Memory B cell (primary cell): Measurements from ENCODE around the gene KREMEN1.
"Not testable (repeated sequence)": the region's sequence is repeated elsewhere in the genome, so short reads cannot be mapped to it uniquely, and the experiment has no call there.

Experiments
- ATAC-seq: fragments of 150-1000 bp; cut with Tn5 transposase; 2 replicates; pipeline ENCODE4 v1.10.0; 2021; ENCODE audit warnings: low read depth, mild to moderate bottlenecking, moderate library complexity
- DNase-seq, 2 donors: peaks; one replicate each; pipeline ENCODE4 v3.0.0; 2022; ENCODE audit warnings: low spot score in 2 of 2
- H3K27ac Mint-ChIP-seq: one replicate; pipeline ENCODE4 v1.8.0; 2022; ENCODE audit warnings: mild to moderate bottlenecking, moderate library complexity, mixed read lengths
- H3K27me3 Mint-ChIP-seq: one replicate; pipeline ENCODE4 v1.8.0; 2022; ENCODE audit warnings: mixed read lengths
- H3K36me3 Mint-ChIP-seq: one replicate; pipeline ENCODE4 v1.8.0; 2022; ENCODE audit warnings: mild to moderate bottlenecking, mixed read lengths
- H3K4me1 Mint-ChIP-seq: one replicate; pipeline ENCODE4 v1.8.0; 2022; ENCODE audit warnings: mixed read lengths
- H3K4me3 Mint-ChIP-seq: one replicate; pipeline ENCODE4 v1.8.0; 2022; ENCODE audit warnings: mild to moderate bottlenecking, moderate library complexity, mixed read lengths
- H3K9me3 Mint-ChIP-seq: one replicate; pipeline ENCODE4 v1.8.0; 2022; ENCODE audit warnings: mixed read lengths

Gene KREMEN1

GRCh38 chr22:29114392-29114791 lies 41.6 kb downstream of the KREMEN1 start:
- DNase-seq (no peak), ATAC-seq (no peak)
- Mint-ChIP-seq H3K4me3 (no peak overlapping the region), H3K9me3 (peaks cover 2% of the 10 kb centered on the region), H3K36me3 (no peaks in the 10 kb centered on the region), H3K27ac (no peak overlapping the region), H3K27me3 (peaks cover 28% of the 10 kb centered on the region), H3K4me1 (no peaks in the 10 kb centered on the region)

GRCh38 chr22:29115682-29116288 lies 43.0 kb downstream of the KREMEN1 start:
- Mint-ChIP-seq H3K36me3 (peaks cover 6% of the 10 kb centered on the region), H3K27me3 (peaks cover 31% of the 10 kb centered on the region), H3K9me3 (peaks cover 7% of the 10 kb centered on the region), H3K27ac (no peak overlapping the region), H3K4me1 (peaks cover 3% of the 10 kb centered on the region), H3K4me3 (no peak overlapping the region)
- DNase-seq (no peak), ATAC-seq (no peak)

GRCh38 chr22:29116397-29117123 lies 43.7 kb downstream of the KREMEN1 start:
- ATAC-seq = no peak
- peaks cover 31% of the 10 kb centered on the region for H3K27me3 Mint-ChIP-seq

GRCh38 chr22:29117799-29118477 lies 45.1 kb downstream of the KREMEN1 start:
- ATAC-seq (no peak), DNase-seq (no peak)
- H3K27ac Mint-ChIP-seq = no peak overlapping the region
- peaks cover 6% of the 10 kb centered on the region for H3K36me3 Mint-ChIP-seq
- H3K4me3 Mint-ChIP-seq = no peak overlapping the region
- peaks cover 7% of the 10 kb centered on the region for H3K9me3 Mint-ChIP-seq
- peaks cover 3% of the 10 kb centered on the region for H3K4me1 Mint-ChIP-seq
- H3K27me3 Mint-ChIP-seq = peaks cover 31% of the 10 kb centered on the region

More at GRCh38 chr22:29116397-29117123, 43.7 kb downstream of the KREMEN1 start:
- H3K4me3 Mint-ChIP-seq = no peak overlapping the region
- no peak overlapping the region for H3K27ac Mint-ChIP-seq
- peaks cover 3% of the 10 kb centered on the region for H3K4me1 Mint-ChIP-seq
- H3K36me3 Mint-ChIP-seq = peaks cover 6% of the 10 kb centered on the region
- no peak for DNase-seq
- H3K9me3 Mint-ChIP-seq = peaks cover 7% of the 10 kb centered on the region

DNA sequence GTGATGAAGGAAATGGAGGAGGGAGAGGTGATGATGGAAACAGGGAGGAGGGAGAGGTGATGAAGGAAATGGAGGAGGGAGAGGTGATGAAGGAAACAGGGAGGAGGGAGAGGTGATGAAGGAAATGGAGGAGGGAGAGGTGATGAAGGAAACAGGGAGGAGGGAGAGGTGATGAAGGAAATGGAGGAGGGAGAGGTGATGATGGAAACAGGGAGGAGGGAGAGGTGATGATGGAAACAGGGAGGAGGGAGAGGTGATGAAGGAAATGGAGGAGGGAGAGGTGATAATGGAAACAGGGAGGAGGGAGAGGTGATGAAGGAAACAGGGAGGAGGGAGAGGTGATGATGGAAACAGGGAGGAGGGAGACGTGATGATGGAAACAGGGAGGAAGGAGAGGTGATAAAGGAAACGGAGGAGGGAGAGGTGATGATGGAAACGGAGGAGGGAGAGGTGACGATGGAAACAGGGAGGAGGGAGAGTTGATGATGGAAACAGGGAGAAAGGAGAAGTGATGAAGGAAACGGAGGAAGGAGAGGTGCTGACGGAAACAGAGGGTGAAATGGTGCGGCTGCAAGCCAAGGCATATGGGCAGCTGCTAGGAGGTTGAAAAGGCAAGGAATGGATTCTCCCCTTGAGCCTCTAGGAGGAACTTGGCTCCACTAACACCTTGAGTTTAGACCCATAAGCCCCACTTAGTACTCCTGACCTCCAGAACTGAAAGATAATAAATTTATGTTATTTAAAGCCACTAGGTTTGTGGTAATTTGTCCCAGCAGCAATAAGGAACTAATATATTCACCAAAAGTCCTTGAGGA lies 47.5 kb downstream of the KREMEN1 start:
- not testable (repeated sequence) for H3K27ac Mint-ChIP-seq, ATAC-seq
- peaks cover 23% of the 10 kb centered on the region for H3K27me3 Mint-ChIP-seq

GRCh38 chr22:29121124-29121523 lies 48.3 kb downstream of the KREMEN1 start:
- ATAC-seq = no peak

More for the DNA sequence above, 47.5 kb downstream of the KREMEN1 start:
- not testable (repeated sequence) for H3K36me3 Mint-ChIP-seq, H3K4me3 Mint-ChIP-seq, H3K4me1 Mint-ChIP-seq, H3K9me3 Mint-ChIP-seq, DNase-seq

DNA sequence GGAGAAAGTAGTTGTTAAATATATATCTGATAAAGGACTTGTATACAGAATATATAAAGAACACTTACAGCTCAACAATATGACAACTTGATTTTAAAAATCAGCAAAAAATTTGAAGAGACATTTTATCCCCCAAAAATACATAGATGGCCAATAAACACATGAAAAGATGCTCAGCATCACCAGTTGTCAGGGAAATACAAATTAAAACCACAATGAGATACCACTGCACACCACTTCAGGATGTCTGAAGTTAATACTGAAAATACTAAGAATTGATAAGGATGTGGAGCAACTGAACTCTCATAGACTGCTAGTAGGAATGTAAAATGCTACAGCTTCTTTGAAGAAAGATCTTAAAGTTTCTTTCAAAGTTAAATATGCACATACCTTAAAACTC lies 49.2 kb downstream of the KREMEN1 start:
- H3K4me3 Mint-ChIP-seq = no peak overlapping the region

More at GRCh38 chr22:29121124-29121523, 48.3 kb downstream of the KREMEN1 start:
- H3K27me3 Mint-ChIP-seq = peaks cover 16% of the 10 kb centered on the region
- no peak overlapping the region for H3K4me3 Mint-ChIP-seq
- H3K4me1 Mint-ChIP-seq = peaks cover 3% of the 10 kb centered on the region
- H3K9me3 Mint-ChIP-seq = peaks cover 9% of the 10 kb centered on the region
- no peak overlapping the region for H3K27ac Mint-ChIP-seq
- peaks cover 6% of the 10 kb centered on the region for H3K36me3 Mint-ChIP-seq
- DNase-seq = no peak

DNA sequence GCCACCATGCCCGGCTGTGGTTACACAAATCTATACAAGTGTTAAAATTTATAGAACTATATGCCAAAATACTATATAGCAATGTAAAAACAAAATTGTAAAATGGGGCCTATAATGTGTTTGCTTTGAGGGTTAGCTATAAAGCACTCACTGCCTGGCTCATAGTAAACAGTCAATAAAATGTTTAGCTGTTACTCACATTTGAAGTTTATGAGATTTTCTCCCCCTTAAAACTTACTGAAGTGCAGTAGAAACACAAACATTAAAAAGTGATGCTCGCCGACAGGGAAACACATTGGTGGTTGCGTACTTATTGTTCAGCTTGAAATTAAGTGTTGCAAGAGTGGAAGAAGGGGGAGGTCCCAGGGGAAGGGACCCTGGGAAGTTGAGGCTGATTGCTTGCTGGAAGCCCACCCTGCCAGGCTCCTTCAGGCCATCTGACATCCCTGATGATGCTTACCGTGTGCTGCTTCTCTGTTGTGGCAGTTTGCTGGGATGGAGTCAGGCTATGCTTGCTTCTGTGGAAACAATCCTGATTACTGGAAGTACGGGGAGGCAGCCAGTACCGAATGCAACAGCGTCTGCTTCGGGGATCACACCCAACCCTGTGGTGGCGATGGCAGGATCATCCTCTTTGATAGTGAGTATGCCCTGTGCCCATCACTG lies 52.1 kb downstream of the KREMEN1 start:
- H3K27me3 Mint-ChIP-seq = peaks cover 3% of the 10 kb centered on the region
- H3K4me1 Mint-ChIP-seq = no peaks in the 10 kb centered on the region
- H3K4me3 Mint-ChIP-seq = no peak overlapping the region
- no peak overlapping the region for H3K27ac Mint-ChIP-seq
- peaks cover 3% of the 10 kb centered on the region for H3K36me3 Mint-ChIP-seq
- peaks cover 3% of the 10 kb centered on the region for H3K9me3 Mint-ChIP-seq
- DNase-seq (no peak), ATAC-seq (no peak)

More for the DNA sequence above, 49.2 kb downstream of the KREMEN1 start:
- no peak overlapping the region for H3K27ac Mint-ChIP-seq
- H3K9me3 Mint-ChIP-seq = peaks cover 9% of the 10 kb centered on the region
- ATAC-seq (no peak), DNase-seq (no peak)
- H3K36me3 Mint-ChIP-seq = peaks cover 6% of the 10 kb centered on the region
- H3K27me3 Mint-ChIP-seq = peaks cover 11% of the 10 kb centered on the region
- peaks cover 3% of the 10 kb centered on the region for H3K4me1 Mint-ChIP-seq

DNA sequence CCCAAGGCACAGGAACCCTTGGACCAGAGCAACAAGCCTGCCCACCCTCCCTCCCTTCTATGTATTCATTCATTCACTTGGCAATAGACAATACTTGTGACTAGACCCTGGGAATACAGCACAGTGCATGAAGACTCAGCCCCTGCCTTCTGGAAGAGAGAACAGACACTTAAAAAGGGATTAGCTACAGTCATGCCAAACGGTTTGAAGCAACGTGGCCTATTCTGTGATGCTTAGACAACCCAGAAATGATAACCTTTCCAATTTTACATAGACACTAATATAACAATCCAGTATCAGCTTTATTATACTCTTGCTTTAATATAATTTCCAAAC lies 52.6 kb downstream of the KREMEN1 start:
- DNase-seq = no peak
- Mint-ChIP-seq H3K4me3 (no peak overlapping the region), H3K27me3 (peaks cover 1% of the 10 kb centered on the region), H3K9me3 (peaks cover 2% of the 10 kb centered on the region), H3K4me1 (no peaks in the 10 kb centered on the region), H3K36me3 (peaks cover 2% of the 10 kb centered on the region), H3K27ac (no peak overlapping the region)
- ATAC-seq = no peak

DNA sequence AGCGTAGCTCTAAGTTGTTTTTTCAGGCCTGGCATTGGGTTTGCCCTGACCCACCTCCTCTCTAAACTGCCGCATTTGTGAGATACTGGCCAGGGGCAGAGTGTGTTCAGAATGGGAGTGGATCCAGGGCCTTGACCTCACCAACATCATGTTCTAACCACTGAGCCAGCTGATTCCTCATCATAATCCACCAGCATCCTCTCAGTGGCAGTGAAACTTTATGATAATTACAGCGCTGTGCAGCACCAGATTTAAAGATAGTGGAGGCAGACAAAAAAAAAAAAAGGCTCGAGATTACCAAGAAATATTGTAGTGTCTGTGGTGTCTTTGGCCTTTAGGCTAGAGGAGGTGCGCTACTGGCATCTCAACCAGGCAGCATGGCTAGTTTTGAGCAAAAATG lies 53.0 kb downstream of the KREMEN1 start:
- Mint-ChIP-seq H3K4me1 (no peaks in the 10 kb centered on the region), H3K9me3 (peaks cover 1% of the 10 kb centered on the region), H3K27me3 (no peaks in the 10 kb centered on the region), H3K27ac (no peak overlapping the region), H3K4me3 (no peak overlapping the region), H3K36me3 (no peaks in the 10 kb centered on the region)
- no peak for ATAC-seq
- no peak for DNase-seq

GRCh38 chr22:29126670-29127395 lies 54.0 kb downstream of the KREMEN1 start:
- ATAC-seq (no peak), DNase-seq (no peak)
- H3K4me3 Mint-ChIP-seq = no peak overlapping the region
- H3K27me3 Mint-ChIP-seq = no peaks in the 10 kb centered on the region
- H3K9me3 Mint-ChIP-seq = peaks cover 1% of the 10 kb centered on the region
- no peaks in the 10 kb centered on the region for H3K36me3 Mint-ChIP-seq
- H3K4me1 Mint-ChIP-seq = no peaks in the 10 kb centered on the region
- H3K27ac Mint-ChIP-seq = no peak overlapping the region

DNA sequence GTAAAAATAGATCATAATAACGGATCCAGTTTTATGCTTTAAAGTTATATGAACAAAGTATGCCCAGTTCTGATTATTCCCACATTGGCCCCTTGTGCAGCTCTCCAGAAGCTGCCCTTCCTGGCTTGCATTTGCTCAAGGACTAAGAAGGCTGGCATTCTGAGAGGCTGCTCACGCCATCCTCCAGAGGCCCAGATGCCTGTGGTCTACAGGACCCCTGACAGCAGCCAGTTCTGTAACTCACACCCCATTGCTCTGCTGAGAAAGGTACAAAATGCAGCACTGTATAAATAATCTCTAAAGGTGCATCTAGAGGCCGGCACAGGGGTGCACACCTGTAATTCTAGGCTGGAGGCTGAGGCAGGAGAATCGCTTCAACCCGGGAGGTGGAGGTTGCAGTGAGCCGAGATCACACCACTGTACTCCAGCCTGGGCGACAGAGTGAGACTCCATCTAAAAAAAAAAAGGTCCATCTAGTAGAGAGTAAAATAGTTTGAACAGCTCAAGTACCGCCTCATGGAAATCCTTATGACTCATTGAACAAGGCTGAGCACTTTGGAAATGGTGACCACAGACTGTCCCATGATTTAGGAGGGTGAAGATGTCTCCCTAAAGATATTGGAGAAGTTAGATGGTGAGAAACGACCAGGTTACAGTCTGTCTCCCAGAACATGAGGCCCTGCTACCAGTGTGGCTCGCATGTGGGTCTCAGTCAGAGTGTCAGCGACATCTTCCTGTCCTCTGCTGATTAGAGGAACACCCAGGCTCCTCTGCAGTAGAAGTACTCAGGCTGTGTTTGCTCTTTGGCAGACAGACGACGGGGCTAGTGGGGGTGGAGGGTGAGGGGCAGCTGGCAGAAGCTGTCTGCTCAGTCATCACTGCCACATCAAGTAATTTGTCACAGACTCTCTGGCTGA lies 56.3 kb downstream of the KREMEN1 start:
- Mint-ChIP-seq H3K4me3 (no peak overlapping the region), H3K27ac (no peak overlapping the region), H3K27me3 (peaks cover 3% of the 10 kb centered on the region), H3K4me1 (no peaks in the 10 kb centered on the region), H3K36me3 (peaks cover 2% of the 10 kb centered on the region), H3K9me3 (peaks cover 2% of the 10 kb centered on the region)
- ATAC-seq (no peak), DNase-seq (no peak)
